ENCODE measurements around the gene ADRB2.
"Not testable (repeated sequence)": the region's sequence is repeated elsewhere in the genome, so short reads cannot be mapped to it uniquely, and the experiment has no call there.

The ADRB2 gene

GRCh38 chr5:148856424-148856823, 30.0 kb downstream of the ADRB2 start:
- DNase-seq: no peak

DNA sequence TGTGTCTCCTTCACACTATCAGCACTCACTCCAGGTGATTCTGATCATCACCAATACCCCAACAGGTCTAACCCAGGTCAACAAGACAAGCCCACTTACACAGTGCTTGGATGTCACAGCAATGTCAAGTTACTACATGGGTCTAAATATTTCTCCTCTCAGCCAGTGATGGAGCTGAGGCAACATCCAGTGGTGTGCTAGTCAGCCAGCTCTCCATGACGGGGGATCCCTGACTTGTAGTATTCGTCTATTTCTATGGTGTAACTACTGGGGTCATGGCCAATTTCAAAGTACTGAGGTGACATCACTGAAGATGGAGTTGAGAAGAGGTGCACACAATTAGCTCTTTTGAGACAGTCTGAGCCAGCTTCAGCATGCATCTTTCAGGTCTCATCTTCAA, 31.1 kb downstream of the ADRB2 start:
- DNase-seq: no peak

DNA sequence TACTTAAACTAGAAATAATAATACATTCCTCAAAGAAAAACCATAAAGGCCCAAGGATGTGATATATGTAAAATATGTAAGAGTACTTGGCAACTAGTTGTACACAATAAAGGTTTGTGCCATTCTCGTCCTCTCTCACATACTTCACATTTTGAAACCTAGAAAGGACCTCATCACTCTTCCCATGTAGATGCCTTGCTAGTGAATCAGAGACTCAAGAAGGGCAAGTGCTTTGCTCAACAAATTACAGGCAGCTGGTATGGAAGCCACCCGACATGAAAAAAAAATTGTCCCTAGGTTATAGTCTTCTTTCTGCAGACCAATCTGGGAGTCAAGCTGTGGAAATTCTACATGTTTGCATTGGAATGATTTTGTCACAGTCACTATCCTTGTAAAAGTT, 31.7 kb downstream of the ADRB2 start:
- no peak for DNase-seq

GRCh38 chr5:148858547-148858946, 32.1 kb downstream of the ADRB2 start:
- no peak for DNase-seq

DNA sequence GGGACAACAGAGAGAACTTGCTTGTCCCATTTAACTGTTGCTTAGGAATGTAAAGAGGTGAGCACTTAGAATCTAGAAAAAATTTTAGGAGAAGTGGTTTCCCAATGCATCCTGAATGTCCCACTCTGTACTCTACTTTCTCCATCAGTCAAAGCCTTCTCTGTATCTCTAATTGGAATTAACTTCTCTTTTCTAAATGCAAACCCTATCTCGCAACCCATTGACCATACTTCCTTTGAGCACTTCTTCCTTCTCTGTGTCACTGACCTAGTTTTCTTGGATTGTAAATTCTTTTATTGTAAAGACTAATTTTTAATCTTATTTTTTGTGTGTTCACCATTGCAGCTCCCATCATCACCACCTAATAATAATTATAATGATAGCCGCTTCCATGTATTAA, 33.3 kb downstream of the ADRB2 start:
- no peak for DNase-seq

DNA sequence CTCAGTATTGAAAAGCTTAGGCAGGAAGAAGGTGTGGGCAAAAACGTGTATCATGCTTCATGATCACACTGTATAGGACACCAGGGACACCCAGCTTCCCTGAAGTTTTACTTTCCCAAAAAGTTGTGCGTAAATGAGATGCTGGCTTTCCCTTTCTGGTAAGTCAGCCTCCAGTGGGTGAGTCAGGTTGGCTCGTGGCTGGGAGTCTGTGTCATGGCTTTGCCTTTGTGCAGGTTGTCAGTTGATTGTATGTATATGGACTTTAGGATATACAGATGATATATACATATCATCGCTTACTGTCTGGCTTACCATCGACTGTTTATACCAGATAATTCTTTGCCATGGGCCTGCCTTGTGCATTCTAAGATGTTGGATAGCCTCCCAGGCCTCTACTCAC, 34.2 kb downstream of the ADRB2 start:
- DNase-seq: no peak

DNA sequence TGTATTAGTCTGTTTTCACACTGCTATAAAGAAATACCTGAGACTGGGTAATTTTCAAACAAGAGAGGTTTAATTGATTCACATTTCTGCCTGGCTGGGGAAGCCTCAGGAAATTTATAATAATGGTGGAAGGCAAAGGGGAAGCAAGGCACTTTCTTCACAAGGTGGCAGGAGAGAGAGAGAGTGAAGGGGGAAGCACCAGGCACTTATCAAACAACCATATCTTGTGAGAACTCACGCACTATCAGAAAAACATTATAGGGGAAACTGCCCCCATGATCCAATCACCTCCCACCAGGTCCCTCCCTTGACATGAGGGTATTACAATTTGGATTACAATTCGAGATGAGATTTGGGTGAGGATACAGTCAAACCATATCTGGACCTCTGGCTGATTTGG, 34.7 kb downstream of the ADRB2 start:
- no peak for DNase-seq

- no peak for DNase-seq
Observed at GRCh38 chr5:148861696-148862095, 35.3 kb downstream of the ADRB2 start.

DNA sequence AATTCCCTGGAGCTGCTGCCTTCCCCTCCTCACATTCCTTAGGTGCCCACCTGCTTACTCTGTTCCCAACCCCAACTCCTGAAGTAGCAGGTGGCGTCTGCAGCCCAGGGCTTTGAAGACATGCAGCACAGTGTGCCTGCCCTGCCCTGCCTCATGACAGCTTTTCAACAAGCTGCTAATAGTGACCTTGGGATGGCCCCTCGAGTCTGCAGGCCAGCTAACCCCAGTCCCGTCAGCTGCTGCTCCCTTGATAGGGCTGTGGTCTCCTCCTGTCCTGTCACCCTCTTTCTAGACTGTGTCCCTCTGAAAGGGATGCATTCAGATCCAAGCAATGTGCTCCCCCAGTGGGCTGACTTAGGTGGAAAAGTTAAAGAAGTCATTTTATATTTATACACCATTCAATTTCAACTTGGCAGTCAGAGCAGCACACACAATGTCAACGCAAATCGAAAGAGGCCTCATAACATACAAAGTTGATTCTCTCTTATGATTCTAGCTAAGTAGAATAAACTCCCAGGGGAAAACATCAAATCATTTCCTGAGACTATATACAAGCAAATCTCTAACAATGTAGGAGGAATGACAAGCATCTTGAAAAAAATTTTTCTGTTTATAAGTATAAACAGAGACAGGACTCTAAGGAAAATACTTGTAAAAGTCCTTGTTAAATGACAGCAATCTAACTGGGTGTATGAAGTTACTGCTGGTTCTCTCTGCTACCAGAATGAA, 37.9 kb downstream of the ADRB2 start:
- DNase-seq: no peak

DNA sequence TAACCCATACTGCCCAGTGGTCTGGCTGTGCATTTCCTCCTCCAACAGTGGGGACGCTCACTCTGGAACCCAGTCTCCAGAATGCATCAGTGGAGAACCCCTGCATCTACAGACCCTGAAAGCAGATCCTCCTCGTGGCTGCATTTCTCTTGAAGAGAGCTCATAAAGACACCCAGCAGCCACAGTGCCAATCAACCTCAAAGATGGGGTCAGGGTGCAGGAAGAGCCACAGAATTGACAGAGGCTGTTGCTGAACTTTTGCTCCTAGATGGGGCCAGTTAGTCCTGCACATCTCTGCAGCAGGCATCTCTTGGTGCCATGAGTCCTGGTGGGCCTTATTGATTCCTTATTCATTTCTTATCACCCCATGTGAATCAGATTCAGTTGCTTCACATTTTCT, 39.6 kb downstream of the ADRB2 start:
- DNase-seq: no peak

DNA sequence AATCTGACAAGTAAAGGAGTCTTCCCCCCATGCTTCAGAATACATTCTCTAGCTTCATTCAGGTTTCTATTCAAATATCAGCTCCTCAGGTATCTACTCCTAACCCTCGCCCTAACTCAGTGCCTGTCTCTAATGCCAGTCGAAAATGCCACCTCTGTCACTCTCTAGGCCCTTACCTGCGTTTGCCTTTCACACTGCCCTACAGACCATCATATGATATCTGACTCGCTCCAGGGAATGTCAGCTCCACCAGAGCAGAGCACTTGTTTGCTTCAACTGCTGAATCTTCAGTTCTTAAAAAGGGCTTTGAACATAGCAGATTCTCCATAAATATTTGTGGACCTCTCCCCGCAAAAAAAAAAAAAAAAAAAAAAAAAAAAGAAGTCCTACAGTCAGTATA, 46.7 kb downstream of the ADRB2 start:
- no peak for DNase-seq

- no peak for DNase-seq
Observed at GRCh38 chr5:148873690-148874485, 47.5 kb downstream of the ADRB2 start.

- DNase-seq: no peak
Observed at GRCh38 chr5:148875205-148875875, 48.9 kb downstream of the ADRB2 start.

DNA sequence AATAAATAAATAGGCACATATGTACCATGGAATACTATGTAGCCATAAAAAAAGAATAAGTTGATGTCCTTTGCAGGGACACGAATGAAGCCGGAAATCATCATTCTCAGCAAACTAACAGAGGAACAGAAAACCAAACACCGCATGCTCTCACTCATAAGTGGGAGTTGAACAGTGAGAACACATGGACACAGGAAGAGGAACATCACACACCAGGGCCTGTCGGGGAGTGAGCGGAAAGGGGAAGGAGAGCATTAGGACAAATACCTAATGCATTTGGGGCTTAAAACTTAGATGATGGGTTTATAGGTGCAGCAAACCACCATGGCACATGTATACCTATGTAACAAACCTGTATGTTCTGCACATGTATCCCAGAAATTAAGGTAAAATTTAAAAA, 51.0 kb downstream of the ADRB2 start:
- DNase-seq: not testable (repeated sequence)

Data from activated CD8-positive, alpha-beta memory T cell treated with anti-CD3 and anti-CD28 coated beads for 24 hours (primary cell).